GM20000 (cell line): ENCODE measurements around the gene HSD17B13.
"Not testable (repeated sequence)": the region's sequence is repeated elsewhere in the genome, so short reads cannot be mapped to it uniquely, and the experiment has no call there.

ENCODE experiments used
- DNase-seq: peaks from one replicate; pipeline ENCODE4 v3.0.0; 2012; ENCODE audit warnings: low spot score
- CTCF ChIP-seq: IDR thresholded peaks from 2 replicates; pipeline ENCODE4 v1.5.1; 2012; ENCODE audit warnings: mild to moderate bottlenecking, control low read depth; ENCODE audit errors: extremely low read depth, missing control alignments

Gene HSD17B13

DNA sequence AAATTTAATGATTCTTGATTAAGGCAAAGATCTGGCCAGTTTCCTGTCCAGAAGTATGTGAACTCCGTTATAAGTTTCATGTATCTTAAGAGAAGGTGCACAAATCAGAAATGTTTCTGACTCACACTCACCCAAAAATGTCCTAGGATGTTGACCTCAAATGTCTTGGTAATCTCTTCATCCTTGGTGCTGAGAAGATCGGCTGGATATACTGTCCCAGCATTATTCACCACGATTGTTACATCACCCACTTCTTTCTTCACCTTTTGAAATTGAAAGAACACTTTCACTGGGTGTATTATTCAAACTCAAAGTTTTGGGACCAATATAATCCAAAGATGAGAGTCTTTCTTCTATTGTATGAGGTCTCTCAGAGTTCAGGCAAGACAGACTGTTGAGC is 5.7 kb downstream of the HSD17B13 start:
- DNase-seq: no peak
- no peak for TF ChIP-seq CTCF

- not testable (repeated sequence) for DNase-seq
Measured at GRCh38 chr4:87315000-87315399, 7.7 kb downstream of the HSD17B13 start.

- TF ChIP-seq CTCF: no peak
- no peak for DNase-seq
Measured at GRCh38 chr4:87313756-87314155, 8.9 kb downstream of the HSD17B13 start.

GRCh38 chr4:87311684-87312083 is 11.0 kb downstream of the HSD17B13 start:
- TF ChIP-seq CTCF: no peak
- DNase-seq: no peak

DNA sequence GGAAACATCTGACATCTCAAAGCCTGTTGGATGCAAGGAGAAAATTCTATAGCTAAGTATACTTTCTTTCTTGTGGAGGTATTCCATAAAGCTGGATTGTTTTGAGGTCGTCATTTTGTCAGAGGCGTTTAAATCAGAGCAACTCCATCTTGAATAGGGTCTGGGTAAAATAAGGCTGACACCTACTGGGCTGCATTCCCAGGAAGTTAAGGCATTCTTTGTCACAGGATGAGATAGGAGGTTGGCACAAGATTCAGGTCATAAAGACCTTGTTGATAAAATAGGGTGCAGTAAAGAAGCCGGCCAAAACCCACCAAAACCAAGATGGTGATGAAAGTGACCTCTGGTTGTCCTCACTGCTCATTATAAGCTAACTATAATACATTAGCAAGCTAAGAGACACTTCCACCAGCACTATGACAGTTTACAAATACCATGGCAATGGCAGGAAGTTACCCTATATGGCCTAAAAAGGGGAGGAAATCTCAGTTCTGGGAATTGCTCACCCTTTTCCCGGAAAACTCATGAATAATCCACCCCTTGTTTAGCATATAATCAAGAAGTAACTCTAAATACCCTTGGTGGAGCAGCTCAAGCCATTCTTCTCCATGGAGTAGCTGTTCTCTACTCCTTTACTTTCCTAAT is 11.9 kb downstream of the HSD17B13 start:
- DNase-seq: no peak
- TF ChIP-seq CTCF: no peak

DNA sequence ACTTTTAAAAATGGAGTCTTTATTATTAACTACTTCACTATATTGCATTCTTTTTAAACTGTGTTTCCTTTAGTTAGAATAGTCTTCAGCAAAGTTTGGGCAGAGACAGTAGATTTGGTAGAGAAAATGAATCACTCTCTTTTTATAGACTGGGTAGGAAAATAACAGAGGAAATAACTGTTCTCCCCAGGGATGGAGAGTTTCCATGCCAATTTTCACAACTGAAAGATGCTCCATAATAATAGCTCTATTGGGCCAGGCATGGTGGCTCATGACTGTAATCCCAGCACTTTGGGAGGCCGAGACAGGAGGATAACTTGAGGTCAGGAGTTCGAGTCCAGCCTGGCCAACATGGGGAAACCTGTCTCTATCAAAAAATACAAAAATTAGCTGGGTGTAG is 13.1 kb downstream of the HSD17B13 start:
- DNase-seq: no peak
- TF ChIP-seq CTCF: no peak

GRCh38 chr4:87306056-87306455 is 16.6 kb downstream of the HSD17B13 start:
- DNase-seq: no peak
- no peak for TF ChIP-seq CTCF

DNA sequence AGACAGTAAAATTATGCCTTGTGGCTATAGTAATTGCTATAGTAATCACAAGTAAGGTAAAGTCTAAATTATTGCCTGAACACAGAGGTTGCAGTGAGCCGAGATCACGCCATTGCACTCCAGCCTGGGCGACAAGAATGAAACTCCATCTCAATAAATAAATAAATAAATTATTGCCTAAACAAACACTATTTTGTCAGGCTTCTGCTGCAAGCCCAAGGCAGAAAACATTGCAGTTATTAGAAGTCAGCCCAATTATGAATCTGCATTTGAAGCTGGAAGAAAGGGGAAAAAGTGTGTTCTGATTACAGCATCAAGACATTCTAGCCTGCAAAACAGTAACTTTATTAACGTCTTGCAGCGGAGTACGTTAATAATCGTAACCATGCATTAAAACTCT is 17.1 kb downstream of the HSD17B13 start:
- DNase-seq: no peak
- no peak for TF ChIP-seq CTCF
